GM23338 (cell line): ENCODE data around the gene DLG2. TPM values are rescaled to one million over a fixed set of nuclear protein-coding genes. Genes with fewer than 3 reads are reported as not detected.

Experiments used
- ATAC-seq: fragments of 200-7000 bp; cut with Tn5 transposase; 3 replicates; pipeline ENCODE4 v1.9.1; 2020
- DNase-seq: peaks from one replicate; pipeline ENCODE4 v3.0.0-alpha.2; 2015; ENCODE audit warnings: low spot score
- H2AFZ ChIP-seq: fragments of 200-600 bp; sonication (generic); 2 replicates; pipeline ENCODE4 v1.8.0; 2016; ENCODE audit warnings: antibody characterized with exemption, mild to moderate bottlenecking, moderate library complexity
- H3F3A ChIP-seq: fragments of 200-600 bp; sonication (generic); replicated peaks from 2 replicates; pipeline ENCODE4 v1.8.0; 2017; ENCODE audit warnings: antibody characterized with exemption, mixed run types, low read depth
- H3K27ac ChIP-seq: fragments of 200-600 bp; sonication (generic); 2 replicates; pipeline ENCODE4 v1.6.1; 2016; ENCODE audit warnings: low read depth
- H3K27me3 ChIP-seq: fragments of 200-600 bp; sonication (generic); 2 replicates; pipeline ENCODE4 v1.8.0; 2016; ENCODE audit warnings: mild to moderate bottlenecking, mixed run types, moderate library complexity; ENCODE audit not compliant: insufficient read depth
- H3K36me3 ChIP-seq: fragments of 200-600 bp; sonication (generic); 2 replicates; pipeline ENCODE4 v1.8.0; 2016; ENCODE audit warnings: mild to moderate bottlenecking; ENCODE audit not compliant: insufficient read depth
- H3K4me1 ChIP-seq: fragments of 200-600 bp; sonication (generic); 2 replicates; pipeline ENCODE4 v1.8.0; 2016; ENCODE audit warnings: mild to moderate bottlenecking, moderate library complexity; ENCODE audit not compliant: insufficient read depth
- H3K4me2 ChIP-seq: fragments of 200-600 bp; sonication (generic); 2 replicates; pipeline ENCODE4 v1.7.1; 2017; ENCODE audit warnings: mixed run types
- H3K4me3 ChIP-seq: fragments of 200-600 bp; sonication (generic); 2 replicates; pipeline ENCODE4 v1.6.1; 2016; ENCODE audit warnings: mixed run types
- H3K79me2 ChIP-seq: fragments of 200-600 bp; sonication (generic); replicated peaks from 2 replicates; pipeline ENCODE4 v1.8.0; 2017; ENCODE audit warnings: mild to moderate bottlenecking; ENCODE audit not compliant: insufficient read depth
- H3K9me2 ChIP-seq: fragments of 200-600 bp; sonication (generic); 2 replicates; pipeline ENCODE4 v1.8.0; 2017; ENCODE audit not compliant: insufficient read depth
- H4K20me1 ChIP-seq: fragments of 200-600 bp; sonication (generic); replicated peaks from 2 replicates; pipeline ENCODE4 v1.8.0; 2017; ENCODE audit warnings: mild to moderate bottlenecking; ENCODE audit not compliant: insufficient read depth
- H3K27ac Mint-ChIP-seq: 2 replicates; pipeline ENCODE4 v1.8.0; 2020; ENCODE audit warnings: inconsistent platforms, mild to moderate bottlenecking, moderate library complexity, mixed read lengths
- H3K27me3 Mint-ChIP-seq: 3 replicates; pipeline ENCODE4 v1.8.0; 2022; ENCODE audit warnings: low read depth, mild to moderate bottlenecking, moderate library complexity, mixed read lengths, inconsistent platforms; ENCODE audit not compliant: insufficient read depth, poor library complexity
- H3K36me3 Mint-ChIP-seq: 3 replicates; pipeline ENCODE4 v1.8.0; 2021; ENCODE audit warnings: low read depth, mild to moderate bottlenecking, inconsistent platforms, moderate library complexity, mixed read lengths
- H3K4me1 Mint-ChIP-seq: 3 replicates; pipeline ENCODE4 v1.8.0; 2020; ENCODE audit warnings: mild to moderate bottlenecking, inconsistent platforms, mixed read lengths
- H3K4me3 Mint-ChIP-seq: 3 replicates; pipeline ENCODE4 v1.8.0; 2021; ENCODE audit warnings: moderate library complexity, mild to moderate bottlenecking, inconsistent platforms, mixed read lengths
- H3K9me3 Mint-ChIP-seq: 3 replicates; pipeline ENCODE4 v1.8.0; 2020; ENCODE audit warnings: moderate library complexity, mild to moderate bottlenecking, inconsistent platforms, mixed read lengths
- JUNB ChIP-seq: IDR thresholded peaks from one replicate; pipeline ENCODE4 v1.6.1; 2016; ENCODE audit warnings: antibody characterized with exemption; ENCODE audit not compliant: unreplicated experiment
- REST ChIP-seq: IDR thresholded peaks from one replicate; pipeline ENCODE4 v1.6.1; 2018; ENCODE audit warnings: antibody characterized with exemption; ENCODE audit not compliant: unreplicated experiment
- STAT1 ChIP-seq: IDR thresholded peaks from one replicate; pipeline ENCODE4 v1.6.1; 2016; ENCODE audit warnings: antibody characterized with exemption; ENCODE audit not compliant: unreplicated experiment
- ZNF114 ChIP-seq: fragments of 250-450 bp; sonication (Bioruptor Pico); IDR thresholded peaks from 2 replicates; pipeline ENCODE4 v1.5.0; 2020; ENCODE audit warnings: mild to moderate bottlenecking, moderate library complexity
- ZNF331 ChIP-seq: fragments of 250-450 bp; sonication (Bioruptor Pico); IDR thresholded peaks from 2 replicates; pipeline ENCODE4 v1.5.0; 2020; ENCODE audit warnings: low read depth, mild to moderate bottlenecking, moderate library complexity
- polyA plus RNA-seq: library from polyadenylated mRNA; unstranded; fragments of >200 nt; fragmentation: Nextera tagmentation; extraction: Ambion mirVana; gene quantifications from 2 replicates; pipeline ENCODE4 v1.2.1, GENCODE V29; 2016
- total RNA-seq: library from RNA; depleted of rRNA; stranded (reverse); fragments of >200 nt; shearing (Covaris generic); gene quantifications from 2 replicates; pipeline ENCODE4 v1.2.3, GENCODE V29; 2014
- TF ChIP-seq, protein P1 (sequence below), 2 experiments: fragments of 200-600 bp in 1 of 2; sonication (generic) in 1 of 2; conservative IDR thresholded peaks; 2 replicates each; pipeline versions ENCODE4 v1.5.1 to v1.6.1; 2016 to 2017; ENCODE audit warnings: antibody characterized with exemption in 2 of 2, low read depth in 2 of 2, mild to moderate bottlenecking in 2 of 2, moderate library complexity in 1 of 2

DLG2 gene
- total and polyA plus RNA-seq, 2 experiments from 2014 or later = 19.8 to 21.5 TPM

DNA sequence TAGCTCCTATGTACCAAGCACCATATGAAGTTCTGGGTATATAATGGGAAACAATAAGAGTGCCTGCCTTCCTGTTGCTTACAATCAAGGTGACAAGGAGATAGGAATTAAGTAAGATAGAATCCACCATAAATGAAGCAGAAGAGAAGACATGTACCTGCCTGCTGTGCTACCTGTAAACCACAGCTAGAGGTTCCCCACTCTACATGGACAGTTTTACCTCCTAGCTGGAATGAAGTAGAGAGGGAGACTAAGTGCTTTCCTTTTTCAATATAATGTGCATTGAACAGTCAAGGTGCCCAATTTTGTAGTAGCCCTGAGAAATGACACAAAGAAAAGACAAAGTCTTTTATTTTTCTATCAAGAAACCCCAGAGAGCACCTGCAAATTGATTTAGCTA is 984.6 kb downstream of the DLG2 start:
- H3K9me2 ChIP-seq = no peaks in the 10 kb centered on the region; the same call in 1 of the 2 replicates
- Mint-ChIP-seq H3K4me1 (peaks cover 16% of the 10 kb centered on the region), H3K9me3 (no peaks in the 10 kb centered on the region), H3K36me3 (no peaks in the 10 kb centered on the region), H3K27ac (no peak overlapping the region), H3K4me3 (no peak overlapping the region), H3K27me3 (no peaks in the 10 kb centered on the region)
- ATAC-seq = peak; percentile 48
- no peak overlapping the region for H3K4me2 ChIP-seq
- no peak for TF ChIP-seq STAT1
- peak; percentile 20 for TF ChIP-seq REST
- TF ChIP-seq, protein P1, sequence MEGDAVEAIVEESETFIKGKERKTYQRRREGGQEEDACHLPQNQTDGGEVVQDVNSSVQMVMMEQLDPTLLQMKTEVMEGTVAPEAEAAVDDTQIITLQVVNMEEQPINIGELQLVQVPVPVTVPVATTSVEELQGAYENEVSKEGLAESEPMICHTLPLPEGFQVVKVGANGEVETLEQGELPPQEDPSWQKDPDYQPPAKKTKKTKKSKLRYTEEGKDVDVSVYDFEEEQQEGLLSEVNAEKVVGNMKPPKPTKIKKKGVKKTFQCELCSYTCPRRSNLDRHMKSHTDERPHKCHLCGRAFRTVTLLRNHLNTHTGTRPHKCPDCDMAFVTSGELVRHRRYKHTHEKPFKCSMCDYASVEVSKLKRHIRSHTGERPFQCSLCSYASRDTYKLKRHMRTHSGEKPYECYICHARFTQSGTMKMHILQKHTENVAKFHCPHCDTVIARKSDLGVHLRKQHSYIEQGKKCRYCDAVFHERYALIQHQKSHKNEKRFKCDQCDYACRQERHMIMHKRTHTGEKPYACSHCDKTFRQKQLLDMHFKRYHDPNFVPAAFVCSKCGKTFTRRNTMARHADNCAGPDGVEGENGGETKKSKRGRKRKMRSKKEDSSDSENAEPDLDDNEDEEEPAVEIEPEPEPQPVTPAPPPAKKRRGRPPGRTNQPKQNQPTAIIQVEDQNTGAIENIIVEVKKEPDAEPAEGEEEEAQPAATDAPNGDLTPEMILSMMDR (conservative IDR thresholded peaks at IDR 0.05; ENCODE audit: low read depth in 2 of 2) = peak in 1 of 2 experiments; percentile 61; a peak in 2 of 4 replicates
- no peak for TF ChIP-seq ZNF331 (CRISPR knock-in tag)
- H3K4me3 ChIP-seq = no peak overlapping the region
- no peak overlapping the region for H2AFZ ChIP-seq
- peaks cover 12% of the 10 kb centered on the region for H3K4me1 ChIP-seq
- H3K27me3 ChIP-seq = no peaks in the 10 kb centered on the region
- no peaks in the 10 kb centered on the region for H3F3A ChIP-seq
- peak; percentile 24 for DNase-seq
- no peaks in the 10 kb centered on the region for H3K36me3 ChIP-seq
- no peak overlapping the region for H3K27ac ChIP-seq
- H4K20me1 ChIP-seq = no peaks in the 10 kb centered on the region
- no peaks in the 10 kb centered on the region for H3K79me2 ChIP-seq

- H3F3A ChIP-seq = no peaks in the 10 kb centered on the region
- no peak overlapping the region for H3K27ac Mint-ChIP-seq
- no peaks in the 10 kb centered on the region for H4K20me1 ChIP-seq
- no peaks in the 10 kb centered on the region for H3K36me3 ChIP-seq
- no peak overlapping the region for H3K4me3 Mint-ChIP-seq
- no peak overlapping the region for H3K4me2 ChIP-seq
- no peaks in the 10 kb centered on the region for H3K9me3 Mint-ChIP-seq
- no peak overlapping the region for H3K4me3 ChIP-seq
- no peaks in the 10 kb centered on the region for H3K27me3 Mint-ChIP-seq
- no peak overlapping the region for H2AFZ ChIP-seq
- 0 out of 2 replicates have a peak, but pooled peaks cover 5% of the 10 kb centered on the region for H3K9me2 ChIP-seq
- DNase-seq = no peak
- no peak for ATAC-seq
- H3K36me3 Mint-ChIP-seq = no peaks in the 10 kb centered on the region
- peaks cover 6% of the 10 kb centered on the region; the same call in 1 of the 2 replicates for H3K4me1 ChIP-seq
- no peaks in the 10 kb centered on the region for H3K79me2 ChIP-seq
- no peak overlapping the region for H3K27ac ChIP-seq
- no peaks in the 10 kb centered on the region for H3K27me3 ChIP-seq
- H3K4me1 Mint-ChIP-seq = peaks cover 10% of the 10 kb centered on the region
- no peak for TF ChIP-seq ZNF114
- TF ChIP-seq, protein P1 (conservative IDR thresholded peaks at IDR 0.05; ENCODE audit: low read depth in 2 of 2) = no peak
- no peak for TF ChIP-seq JUNB
- TF ChIP-seq REST = no peak
Observed at GRCh38 chr11:84634309-84634708, 992.8 kb downstream of the DLG2 start.
